ENCODE data around the gene THBS1.

The THBS1 gene

DNA sequence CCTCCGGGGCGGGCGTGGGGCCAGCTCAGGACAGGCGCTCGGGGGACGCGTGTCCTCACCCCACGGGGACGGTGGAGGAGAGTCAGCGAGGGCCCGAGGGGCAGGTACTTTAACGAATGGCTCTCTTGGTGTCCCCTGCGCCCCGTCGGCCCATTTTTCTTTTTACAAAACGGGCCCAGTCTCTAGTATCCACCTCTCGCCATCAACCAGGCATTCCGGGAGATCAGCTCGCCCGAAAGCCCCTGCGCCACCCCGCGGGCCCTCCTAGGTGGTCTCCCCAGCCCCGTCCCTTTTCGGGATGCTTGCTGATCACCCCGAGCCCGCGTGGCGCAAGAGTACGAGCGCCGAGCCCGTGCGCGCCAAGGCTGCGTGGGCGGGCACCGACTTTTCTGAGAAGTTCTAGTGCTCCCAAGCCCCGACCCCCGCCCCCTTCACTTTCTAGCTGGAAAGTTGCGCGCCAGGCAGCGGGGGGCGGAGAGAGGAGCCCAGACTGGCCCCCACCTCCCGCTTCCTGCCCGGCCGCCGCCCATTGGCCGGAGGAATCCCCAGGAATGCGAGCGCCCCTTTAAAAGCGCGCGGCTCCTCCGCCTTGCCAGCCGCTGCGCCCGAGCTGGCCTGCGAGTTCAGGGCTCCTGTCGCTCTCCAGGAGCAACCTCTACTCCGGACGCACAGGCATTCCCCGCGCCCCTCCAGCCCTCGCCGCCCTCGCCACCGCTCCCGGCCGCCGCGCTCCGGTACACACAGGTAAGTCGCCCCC lies at the start of gene THBS1:
Gene THBS1 (plus strand): TSS at position 595 of the 757 bp plus-strand sequence. CDS start 779 bp downstream, outside the sequence.
- peak; percentile 82 for DNase-seq

DNA sequence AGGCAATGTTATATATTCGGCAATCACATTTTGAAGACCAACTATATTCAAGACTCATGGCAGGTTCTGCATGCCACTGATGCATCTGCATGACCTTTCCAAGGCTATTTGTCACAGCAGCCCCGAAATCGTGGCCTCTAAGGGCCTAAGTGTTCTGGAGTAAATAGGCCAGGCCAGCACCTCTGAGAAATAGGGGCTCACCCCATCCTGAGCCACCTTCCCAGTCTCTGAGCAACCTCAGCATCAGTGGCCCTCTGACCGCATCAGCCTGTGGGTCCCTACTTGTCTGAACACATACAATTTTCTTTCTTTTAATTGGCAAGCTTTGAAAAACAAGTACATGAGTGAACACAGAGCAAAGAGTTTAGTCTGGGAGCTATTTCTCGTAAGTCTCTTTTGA lies 45.9 kb upstream of the THBS1 start:
- no peak for DNase-seq

DNA sequence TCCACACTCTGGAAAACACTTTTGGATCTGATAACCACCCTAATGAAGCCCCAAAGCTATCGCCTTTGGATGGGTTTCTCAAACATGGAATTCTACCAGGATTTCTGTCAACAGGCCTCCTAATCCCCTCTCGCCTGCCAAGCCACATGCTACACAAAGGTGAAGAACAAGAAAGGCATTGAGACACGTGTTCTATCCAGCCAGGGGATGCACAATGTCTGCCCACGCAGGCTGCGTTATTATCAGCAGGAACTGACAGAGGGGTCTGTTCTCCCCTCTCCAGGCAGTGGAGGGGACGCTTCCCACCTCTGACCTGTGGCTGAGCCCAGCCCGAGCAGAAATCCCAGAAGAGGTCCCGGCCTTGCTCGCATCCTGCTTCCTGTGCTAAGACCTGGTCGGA lies 45.4 kb upstream of the THBS1 start:
- DNase-seq = no peak

DNA sequence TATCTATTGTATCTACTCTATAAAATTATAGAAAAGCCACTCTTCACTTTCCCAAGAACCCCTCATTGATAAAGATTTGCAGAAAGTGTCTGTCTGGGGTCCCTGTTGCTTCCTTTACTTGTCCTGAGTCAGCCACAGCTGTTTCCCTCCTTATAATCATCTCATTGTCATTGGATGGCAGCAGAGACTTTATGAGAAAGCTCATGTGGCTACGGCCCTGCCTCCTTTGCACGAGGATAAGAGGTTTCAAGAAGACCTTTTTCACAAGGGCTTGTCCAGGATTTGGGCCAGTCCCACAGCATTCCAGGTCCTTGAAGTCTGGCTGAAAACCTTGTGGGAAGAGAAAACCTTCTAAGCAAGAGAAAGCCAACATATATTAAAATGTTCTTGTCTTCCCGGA lies 41.9 kb upstream of the THBS1 start:
- DNase-seq = no peak

DNA sequence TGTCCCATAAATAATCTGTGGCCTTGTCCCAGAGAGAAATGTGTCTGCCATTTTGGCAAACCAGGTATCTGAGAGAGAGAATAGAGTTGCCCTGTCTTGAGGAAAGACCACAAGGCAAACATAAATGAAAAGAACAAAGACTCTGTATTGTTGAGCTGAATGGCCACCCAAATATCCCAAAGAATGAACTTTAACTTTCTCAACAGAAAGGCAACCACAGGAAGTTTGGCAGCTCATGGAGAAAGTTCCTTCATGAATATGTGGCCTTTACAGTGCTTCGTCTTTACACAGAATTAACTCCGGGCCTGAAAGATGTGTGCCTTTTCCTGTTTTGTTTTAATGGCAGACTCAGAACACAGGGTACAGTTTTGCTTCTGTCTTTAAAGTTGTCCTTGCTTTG lies 41.4 kb upstream of the THBS1 start:
- no peak for DNase-seq

DNA sequence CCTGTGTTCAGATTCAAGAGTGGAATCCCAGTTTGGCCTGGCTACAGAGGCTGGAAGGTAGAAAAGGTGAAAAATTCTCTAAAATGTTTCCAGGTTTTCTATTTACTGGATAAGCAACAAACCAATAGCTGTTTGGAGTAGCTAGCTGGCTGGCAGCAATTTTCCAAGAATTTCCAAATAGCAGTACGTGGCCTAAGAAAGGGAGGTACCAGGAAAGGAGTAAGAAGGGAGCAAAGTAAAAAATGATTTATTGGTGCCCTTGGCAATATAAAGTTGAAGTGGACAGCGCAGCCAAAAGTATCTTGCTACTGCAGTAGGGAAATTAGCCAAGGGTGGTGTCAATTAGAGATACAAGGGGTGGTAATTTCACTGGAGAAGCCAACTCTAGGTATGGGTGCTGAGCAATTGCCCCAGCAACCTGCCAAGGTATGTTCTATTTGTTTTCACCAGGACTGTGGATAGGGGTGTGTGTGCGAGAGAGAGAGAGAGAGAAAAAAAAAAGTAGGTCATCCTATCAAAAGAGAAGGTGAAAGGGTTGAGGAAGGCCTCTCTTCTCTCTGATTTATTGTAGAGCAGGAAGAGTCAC lies 40.8 kb upstream of the THBS1 start:
- DNase-seq = no peak

DNA sequence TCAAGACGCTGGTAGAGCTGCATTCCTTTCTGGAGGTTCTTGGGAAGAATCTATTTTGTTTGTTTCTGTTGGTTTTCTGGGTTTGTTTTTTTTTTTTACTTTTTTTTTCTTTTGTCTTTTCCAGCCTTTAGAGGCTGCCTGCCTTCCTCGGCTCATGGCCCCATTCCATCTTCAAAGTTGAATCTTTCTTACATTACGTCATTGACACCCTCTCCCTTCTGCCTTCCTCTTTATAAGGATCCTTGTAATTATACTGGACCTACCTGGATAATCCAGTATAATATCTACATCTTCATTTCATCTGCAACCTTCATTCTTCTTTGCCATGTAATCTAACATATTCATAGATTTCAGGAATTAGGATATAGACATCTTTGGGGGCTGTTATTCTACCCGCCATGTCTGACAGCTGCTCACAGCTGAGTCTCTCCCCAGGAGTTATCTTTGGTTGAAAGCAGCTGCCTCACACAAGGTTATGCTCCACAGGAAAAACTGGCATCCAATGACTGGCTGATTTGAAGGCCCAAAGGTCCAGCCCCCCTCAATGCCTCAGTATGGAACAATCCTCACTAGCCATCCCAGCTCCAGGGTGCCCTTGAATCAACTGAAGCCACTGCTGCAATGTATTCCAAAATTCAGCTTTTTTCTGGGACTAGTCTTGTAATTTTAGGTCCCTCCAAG lies 38.4 kb upstream of the THBS1 start:
- no peak for DNase-seq

DNA sequence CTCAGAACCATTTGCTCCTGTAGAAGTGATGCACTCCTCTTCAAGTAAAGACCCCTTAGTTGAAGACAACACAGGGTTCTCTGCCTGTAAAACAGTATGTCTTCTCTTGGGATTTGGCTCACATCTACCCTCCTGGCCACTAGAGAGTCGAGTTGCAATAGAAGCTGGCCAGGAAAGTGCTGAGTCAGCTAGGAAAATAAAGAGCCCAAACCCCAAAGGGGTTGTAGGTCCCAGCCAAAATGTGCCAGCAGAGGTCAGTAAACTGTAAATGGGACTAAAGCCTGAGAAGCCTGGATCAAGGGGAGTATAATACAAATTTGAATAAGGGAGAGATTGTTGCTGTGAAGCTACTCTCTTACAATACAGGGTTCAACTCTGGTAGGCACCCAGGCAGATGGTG lies 37.2 kb upstream of the THBS1 start:
- peak; percentile 30 for DNase-seq

DNA sequence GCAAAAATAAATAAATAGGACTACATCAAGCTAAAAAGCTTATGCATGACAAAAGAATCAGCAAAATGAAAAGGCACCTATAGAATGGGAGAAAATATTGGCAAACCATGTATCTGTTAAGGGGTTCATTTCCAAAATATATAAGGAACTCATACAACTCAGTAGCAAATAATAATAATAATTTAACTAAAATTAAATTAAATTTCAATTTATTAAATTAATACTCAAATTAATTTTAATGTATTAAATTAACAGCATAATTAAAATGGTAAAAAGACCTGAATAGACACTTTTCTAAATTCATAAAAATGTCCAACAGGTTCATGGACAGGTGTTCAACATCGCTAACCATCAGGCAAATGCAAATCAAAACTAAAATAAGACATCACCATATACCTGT lies 34.0 kb upstream of the THBS1 start:
- no peak for DNase-seq

DNA sequence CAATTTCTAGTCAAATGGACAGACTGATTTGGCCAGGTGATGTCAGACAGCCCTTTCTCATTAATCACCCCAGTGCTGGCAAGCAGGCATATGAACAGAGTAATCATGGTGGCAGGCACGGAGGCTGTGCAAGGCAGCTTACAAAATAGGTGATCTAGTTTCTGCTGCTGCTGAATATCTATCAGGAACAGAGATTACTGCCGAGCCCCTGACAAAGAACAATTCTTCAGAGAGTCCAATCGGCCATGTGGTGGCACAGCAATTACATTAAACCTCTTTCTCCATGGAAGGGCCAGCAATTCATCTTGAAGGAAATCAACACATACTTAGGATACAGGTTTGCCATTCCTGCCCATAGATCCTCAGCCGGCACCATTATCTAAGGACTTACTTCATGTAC lies 32.3 kb upstream of the THBS1 start:
- DNase-seq = no peak

DNA sequence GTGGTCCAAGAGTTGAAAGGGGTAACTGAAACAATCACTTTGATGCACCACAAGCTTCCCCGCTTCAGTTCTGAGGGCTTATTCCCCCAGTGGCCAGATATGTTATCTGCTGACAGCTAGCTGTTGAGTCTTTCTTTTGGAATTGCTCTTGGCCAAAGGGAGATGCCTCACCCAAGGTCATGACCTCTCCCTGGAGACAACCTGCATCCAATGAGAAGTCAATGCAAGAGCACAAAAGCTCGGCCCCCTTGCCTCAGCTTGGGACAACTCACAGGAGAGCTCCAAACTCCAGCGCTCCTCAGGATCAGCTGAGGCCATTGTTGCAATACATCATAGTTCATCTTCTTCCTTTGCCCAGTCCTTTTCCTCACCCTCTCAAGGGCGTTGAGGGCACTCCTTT lies 31.0 kb upstream of the THBS1 start:
- no peak for DNase-seq

DNA sequence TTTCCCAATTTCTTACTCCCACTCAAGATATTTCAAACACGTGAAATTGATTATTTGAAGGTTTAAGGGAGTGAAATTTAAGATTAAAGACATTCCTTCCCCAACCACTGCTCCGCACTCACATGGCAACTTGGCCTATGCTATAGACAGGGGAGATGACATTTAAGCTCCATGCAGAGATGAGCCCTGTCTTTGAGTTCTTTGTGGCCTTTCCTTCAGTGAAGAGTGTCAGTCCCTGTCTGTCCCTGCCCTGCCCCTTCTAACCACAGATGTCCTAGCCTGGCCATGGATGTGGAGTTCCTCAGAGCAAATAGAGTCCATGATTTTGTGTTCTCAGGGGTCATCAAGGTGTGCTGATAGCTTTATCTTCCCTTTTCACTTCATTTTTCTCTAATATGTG lies 29.4 kb upstream of the THBS1 start:
- no peak for DNase-seq

DNA sequence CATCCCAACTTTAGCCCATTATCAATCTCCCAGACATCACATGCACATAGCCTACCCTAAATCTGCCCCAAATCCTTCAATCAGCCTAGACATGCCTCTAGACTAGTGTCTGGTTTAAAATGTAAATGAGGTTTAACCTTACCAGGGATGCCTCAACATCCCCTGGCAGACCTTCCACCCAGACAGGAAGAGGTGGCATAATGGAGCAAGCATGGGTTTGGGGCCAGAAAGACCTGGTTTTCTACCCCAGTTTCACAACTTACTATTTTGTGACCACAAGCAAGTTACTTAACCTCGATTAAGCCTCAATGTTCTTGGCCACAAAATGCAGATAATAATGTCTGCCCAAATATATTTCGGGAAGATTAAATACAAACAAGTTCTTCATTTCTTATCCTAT lies 28.3 kb upstream of the THBS1 start:
- peak; percentile 69 for DNase-seq

DNA sequence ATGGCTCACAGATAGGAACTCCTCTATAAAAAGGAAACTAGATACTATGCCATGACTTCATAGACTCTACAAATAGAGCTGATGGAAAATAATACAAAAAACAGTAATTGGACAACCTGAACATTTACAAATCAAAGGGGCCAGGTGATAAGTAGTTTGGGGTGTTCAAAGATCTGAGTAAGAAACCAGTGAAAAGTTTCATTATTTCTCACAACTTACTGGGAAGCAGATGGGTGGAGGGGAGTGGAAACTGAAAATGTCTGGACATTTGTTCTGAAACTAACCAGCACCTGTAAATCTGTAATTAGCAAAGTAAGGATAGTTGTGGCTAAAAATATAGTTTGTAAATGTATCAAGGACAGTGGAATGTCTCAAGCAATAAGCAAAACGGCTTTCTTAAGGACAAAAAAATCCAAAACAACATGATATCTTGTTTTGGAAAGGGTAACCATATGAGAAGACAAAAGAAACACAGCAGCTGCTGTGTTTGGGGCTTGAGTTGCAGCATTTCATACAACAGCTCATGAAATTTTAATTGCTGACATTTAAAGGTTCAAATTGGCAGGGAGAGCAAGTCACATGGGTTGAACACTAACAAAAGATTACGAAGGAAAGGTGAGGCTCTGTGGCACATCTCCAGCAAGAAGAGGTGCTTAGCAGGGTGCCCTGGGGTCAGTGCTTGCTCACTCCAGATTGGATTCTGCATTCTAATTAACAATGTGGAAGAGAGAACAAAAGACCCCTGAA lies 26.8 kb upstream of the THBS1 start:
- no peak for DNase-seq

DNA sequence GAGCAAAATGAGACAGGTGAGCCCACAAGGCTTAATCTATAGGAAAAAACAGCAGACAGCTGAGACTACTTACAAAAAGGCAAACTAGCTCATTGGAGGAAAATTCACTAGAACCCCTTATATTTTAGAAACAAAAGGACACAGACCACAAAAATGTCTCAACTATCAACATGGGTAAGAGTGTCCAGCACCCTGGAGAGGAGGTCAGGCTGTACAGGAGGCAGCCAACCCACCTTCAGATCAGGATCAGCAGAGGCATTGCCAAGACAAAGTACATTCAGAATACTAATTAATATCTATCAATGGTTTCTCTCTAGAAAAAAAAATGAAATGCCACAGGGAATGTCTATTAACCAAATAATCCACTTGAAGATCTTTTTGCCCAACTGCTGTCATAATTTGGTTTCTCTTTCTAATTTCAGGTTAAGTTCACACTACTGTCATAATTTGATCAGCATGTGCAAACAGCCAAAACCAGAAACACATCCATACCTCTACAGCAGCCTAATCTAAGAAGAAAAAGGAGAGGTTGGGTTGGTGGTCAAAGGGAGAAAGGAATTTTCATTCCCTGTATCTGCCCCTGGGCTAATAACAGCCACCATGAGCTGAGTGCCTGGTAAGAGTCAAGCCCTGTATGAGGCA lies 26.0 kb upstream of the THBS1 start:
- DNase-seq = no peak

DNA sequence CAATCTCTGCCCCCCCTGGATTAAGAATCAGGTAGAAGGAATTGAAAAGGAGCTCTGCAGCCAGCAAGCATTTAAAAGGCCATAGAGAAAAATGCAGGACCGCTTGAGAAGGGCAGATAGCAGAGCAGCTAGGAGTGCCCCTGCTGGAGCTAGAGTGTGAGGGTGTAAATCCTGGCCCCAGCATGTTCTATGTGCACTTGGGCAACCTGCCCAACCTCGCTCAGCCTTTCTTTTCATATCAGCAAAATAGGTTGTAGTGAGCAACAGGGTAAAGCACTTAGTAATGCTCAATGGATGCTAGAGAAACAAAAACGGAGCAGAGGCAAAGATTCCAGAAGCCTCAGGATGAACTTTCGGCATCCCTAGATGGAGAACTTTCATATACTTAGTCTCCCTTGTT lies 25.0 kb upstream of the THBS1 start:
- peak; percentile 10 for DNase-seq

DNA sequence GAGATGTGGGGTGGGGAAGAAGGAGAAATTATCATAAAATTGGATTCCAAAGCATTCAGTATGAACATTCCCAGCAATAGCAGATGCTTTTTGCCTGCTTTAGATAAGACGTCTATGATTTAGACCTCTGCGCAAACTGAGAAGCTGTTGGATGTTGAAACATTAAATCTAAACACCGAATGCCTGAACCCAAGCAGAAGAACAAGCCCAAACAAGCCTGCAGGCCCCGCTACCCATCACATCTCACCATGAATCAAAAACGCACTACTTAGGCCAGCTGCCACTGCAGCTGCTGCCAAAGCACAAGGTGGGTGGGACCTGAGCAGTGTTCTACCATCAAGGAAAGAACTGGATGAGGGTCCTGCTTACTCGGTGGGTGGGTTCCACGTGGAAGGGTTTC lies 24.4 kb upstream of the THBS1 start:
- DNase-seq = no peak

DNA sequence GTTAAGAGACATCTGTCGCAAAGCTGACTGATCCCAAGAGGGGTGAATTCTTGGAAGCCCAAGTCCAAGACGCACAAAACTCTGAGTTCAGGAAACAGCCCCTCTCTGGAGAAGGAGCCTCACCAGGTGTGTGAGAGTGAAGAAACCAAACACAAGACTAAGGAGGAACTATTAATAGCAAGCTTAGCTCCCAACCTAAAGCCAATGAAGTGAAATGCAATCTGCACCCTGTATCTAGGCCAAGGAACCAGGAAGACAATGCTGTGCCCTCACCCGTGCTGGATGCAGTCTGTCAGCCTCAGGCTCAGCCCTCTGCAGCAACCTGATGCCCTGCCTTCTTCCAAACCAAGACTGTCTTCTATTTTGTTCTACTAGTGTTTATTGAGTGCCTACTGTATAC lies 22.5 kb upstream of the THBS1 start:
- DNase-seq = no peak

DNA sequence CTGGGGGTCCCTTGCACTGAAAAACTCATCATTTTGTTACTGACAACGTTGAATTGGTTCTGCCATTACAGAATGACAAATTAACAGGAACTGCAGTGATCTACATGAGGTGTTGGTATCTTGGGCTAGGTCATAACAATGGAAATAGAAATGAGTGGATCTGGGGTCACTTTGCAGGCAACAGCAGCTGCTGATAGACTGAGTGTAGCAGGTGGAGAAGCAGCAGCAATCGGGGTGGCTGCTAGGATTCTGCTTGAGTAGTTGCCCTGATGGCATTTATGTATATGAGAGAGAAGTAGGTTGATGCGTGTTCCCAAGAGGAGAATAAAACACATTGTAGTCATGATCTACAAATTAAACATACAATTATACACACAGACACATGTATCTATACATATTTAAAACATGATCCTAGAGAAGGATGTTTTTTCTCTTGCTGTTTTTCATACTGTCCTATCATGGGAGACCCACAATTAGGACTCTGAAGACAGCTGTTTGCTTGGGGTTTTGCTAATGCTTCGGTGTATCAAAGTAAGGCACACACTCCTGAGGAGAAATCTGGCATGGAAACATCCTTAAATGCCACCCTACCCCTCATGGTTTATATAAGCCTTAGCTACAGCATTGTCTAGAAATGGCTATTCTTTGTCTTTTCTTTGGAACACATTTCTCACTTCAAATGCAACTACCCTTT lies 15.8 kb upstream of the THBS1 start:
- no peak for DNase-seq

DNA sequence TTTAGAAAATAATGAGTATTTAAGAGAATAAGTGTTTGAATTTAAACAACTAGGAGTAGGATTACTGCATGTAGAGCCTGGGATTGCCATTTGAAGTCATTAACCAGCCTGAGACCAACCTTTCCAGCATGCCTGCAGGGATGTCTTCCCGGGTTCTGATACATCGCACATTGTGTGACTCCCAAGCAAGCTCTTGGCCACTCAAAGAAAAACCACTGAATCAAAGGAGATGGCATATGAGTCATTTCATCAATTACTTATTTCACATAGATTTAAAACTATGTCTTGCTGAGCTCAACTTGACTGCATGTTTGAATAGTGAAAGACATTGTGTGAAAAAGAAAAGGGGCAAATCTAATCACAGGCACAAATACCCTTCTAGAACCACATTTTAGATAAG lies 15.0 kb upstream of the THBS1 start:
- no peak for DNase-seq

DNA sequence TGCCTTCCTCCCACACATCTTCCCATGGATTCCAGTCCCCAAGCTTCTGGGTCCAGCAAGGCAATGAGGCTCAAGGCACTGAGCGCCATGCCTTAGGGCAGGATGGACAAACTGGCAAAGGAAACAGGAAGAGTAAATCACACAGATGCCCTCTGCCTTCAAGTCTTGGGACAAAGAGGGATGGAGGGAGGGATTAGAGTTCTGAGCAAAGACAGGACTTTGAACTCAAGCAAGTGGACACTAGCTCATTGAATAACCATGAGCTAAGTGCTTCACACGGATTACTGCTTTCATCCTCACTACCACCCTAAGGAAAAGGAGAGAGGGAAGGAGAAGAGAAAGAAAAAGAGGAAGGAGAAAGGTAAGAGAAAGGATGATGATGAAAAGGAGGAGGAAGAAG lies 7.6 kb upstream of the THBS1 start:
- DNase-seq = no peak

DNA sequence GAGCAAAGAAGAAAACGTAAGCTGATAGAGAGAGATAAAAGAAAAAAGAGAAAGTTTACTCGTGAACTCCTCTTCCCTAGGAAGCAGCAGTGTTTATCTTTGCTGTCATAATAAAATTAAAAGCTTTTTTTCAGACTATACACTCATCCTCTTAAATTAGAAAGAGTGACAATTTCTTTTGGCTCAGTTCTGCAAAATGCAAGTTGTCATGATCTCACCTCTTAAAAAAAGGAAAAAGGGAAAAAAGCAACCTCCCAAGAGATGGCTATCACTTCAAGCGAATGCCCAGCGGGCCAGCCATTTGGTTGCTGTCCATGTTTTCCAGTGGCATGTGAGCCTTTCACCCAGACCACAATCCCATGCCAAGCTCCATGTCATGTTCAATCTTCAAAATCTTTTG lies 7.0 kb upstream of the THBS1 start:
- DNase-seq = no peak

DNA sequence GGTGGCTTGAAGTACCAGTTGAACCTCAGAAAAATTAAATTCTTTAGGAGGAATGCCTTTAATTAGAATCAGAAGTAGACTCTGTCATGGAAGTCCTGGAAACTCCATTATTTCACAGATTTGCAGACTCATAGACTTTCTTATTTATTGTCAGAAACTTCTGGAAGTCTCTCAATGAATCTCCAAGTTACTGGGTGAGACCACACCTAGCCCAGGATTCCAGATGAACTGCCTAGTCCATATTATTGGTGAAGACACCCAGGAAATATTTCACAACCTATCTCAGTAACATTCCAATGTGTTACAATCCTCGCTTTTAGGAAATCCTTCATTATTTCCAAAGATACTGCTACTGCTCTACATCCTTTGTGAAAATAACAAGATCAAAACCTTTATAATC lies 6.5 kb upstream of the THBS1 start:
- DNase-seq = no peak
